Hepatocyte (in vitro differentiated cells): ENCODE data around the gene SFXN5.

ENCODE experiments used
- EZH2 ChIP-seq: fragments of 200-600 bp; sonication (generic); IDR thresholded peaks from 2 replicates; pipeline ENCODE4 v1.6.1; 2016; ENCODE audit warnings: antibody characterized with exemption, mild to moderate bottlenecking, borderline replicate concordance
- TF ChIP-seq, protein P1 (sequence below): fragments of 200-600 bp; sonication (generic); IDR thresholded peaks from 2 replicates; pipeline ENCODE4 v1.5.1; 2016; ENCODE audit warnings: antibody characterized with exemption, mild to moderate bottlenecking; ENCODE audit not compliant: poor library complexity

GRCh38 chr2:73080321-73081131 is 9.0 kb upstream of the SFXN5 start:
- TF ChIP-seq, protein P1, sequence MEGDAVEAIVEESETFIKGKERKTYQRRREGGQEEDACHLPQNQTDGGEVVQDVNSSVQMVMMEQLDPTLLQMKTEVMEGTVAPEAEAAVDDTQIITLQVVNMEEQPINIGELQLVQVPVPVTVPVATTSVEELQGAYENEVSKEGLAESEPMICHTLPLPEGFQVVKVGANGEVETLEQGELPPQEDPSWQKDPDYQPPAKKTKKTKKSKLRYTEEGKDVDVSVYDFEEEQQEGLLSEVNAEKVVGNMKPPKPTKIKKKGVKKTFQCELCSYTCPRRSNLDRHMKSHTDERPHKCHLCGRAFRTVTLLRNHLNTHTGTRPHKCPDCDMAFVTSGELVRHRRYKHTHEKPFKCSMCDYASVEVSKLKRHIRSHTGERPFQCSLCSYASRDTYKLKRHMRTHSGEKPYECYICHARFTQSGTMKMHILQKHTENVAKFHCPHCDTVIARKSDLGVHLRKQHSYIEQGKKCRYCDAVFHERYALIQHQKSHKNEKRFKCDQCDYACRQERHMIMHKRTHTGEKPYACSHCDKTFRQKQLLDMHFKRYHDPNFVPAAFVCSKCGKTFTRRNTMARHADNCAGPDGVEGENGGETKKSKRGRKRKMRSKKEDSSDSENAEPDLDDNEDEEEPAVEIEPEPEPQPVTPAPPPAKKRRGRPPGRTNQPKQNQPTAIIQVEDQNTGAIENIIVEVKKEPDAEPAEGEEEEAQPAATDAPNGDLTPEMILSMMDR, result no peak
- no peak for TF ChIP-seq EZH2
